Natural killer cell (primary cell): Measurements from ENCODE around the gene POP4. TPM values are rescaled to one million over a fixed set of nuclear protein-coding genes. Genes with fewer than 3 reads are reported as not detected.

Source experiments
- ATAC-seq, 3 donors: fragments of 150-1000 bp in 2 of 3; fragments of 200-7000 bp in 1 of 3; cut with Tn5 transposase; 1 replicate in 1 of 3; 2 replicates in 2 of 3; pipeline ENCODE4 v1.10.0; 2021; ENCODE audit warnings: mild to moderate bottlenecking in 2 of 3, moderate library complexity in 2 of 3
- DNase-seq, 2 donors: peaks; one replicate each; pipeline versions ENCODE4 v3.0.0 to v3.0.0-alpha.2; 2013 to 2021; ENCODE audit warnings: mixed read lengths in 1 of 2
- H3K27ac ChIP-seq: one replicate; pipeline ENCODE4 v1.5.1; 2013; ENCODE audit warnings: mild to moderate bottlenecking, low read length
- H3K27me3 ChIP-seq: one replicate; pipeline ENCODE4 v1.6.1; 2013; ENCODE audit warnings: low read length; ENCODE audit not compliant: control insufficient read depth, insufficient read depth
- H3K36me3 ChIP-seq: one replicate; pipeline ENCODE4 v1.6.1; 2013; ENCODE audit warnings: low read length; ENCODE audit not compliant: control insufficient read depth, insufficient read depth
- H3K4me1 ChIP-seq: one replicate; pipeline ENCODE4 v1.6.1; 2013; ENCODE audit warnings: low read length; ENCODE audit not compliant: control insufficient read depth, insufficient read depth
- H3K4me3 ChIP-seq: one replicate; pipeline ENCODE4 v1.5.1; 2013; ENCODE audit warnings: low read length
- H3K9me3 ChIP-seq: one replicate; pipeline ENCODE4 v1.6.1; 2013; ENCODE audit warnings: low read length; ENCODE audit not compliant: control insufficient read depth, insufficient read depth
- H3K27ac Mint-ChIP-seq, 2 donors: one replicate each; pipeline ENCODE4 v1.8.0; 2022; ENCODE audit warnings: mild to moderate bottlenecking in 2 of 2, mixed read lengths in 2 of 2, moderate library complexity in 1 of 2
- H3K27me3 Mint-ChIP-seq, 2 donors: one replicate each; pipeline ENCODE4 v1.8.0; 2022; ENCODE audit warnings: low read depth in 2 of 2, mixed read lengths in 2 of 2
- H3K36me3 Mint-ChIP-seq: one replicate; pipeline ENCODE4 v1.8.0; 2022; ENCODE audit warnings: mixed read lengths
- H3K4me1 Mint-ChIP-seq, 2 donors: one replicate each; pipeline ENCODE4 v1.8.0; 2022; ENCODE audit warnings: mixed read lengths in 2 of 2
- H3K4me3 Mint-ChIP-seq: one replicate; pipeline ENCODE4 v1.8.0; 2022; ENCODE audit warnings: mild to moderate bottlenecking, moderate library complexity, mixed read lengths
- H3K9me3 Mint-ChIP-seq, 2 donors: one replicate each; pipeline ENCODE4 v1.8.0; 2022; ENCODE audit warnings: mixed read lengths in 2 of 2
- WGBS: methylation state at CpG from one replicate; pipeline ENCODE4 v1.1.7; 2013; ENCODE audit warnings: missing lambda C conversion rate; ENCODE audit not compliant: insufficient coverage; 5-methylcytosine and 5-hydroxymethylcytosine counted together
- intact Hi-C: fragments of 100-400 bp; cut with micrococcal nuclease; formaldehyde crosslinking; loops from one replicate; pipeline ENCODE4 v1.14.2; 2022
- total RNA-seq, 4 donors: library from RNA; stranded (reverse); fragments of 120-200 nt in 1 of 4; gene quantifications; one replicate each; pipeline versions ENCODE4 v1.2.3 to v1.2.4, GENCODE V29; 2013 to 2022
- TF ChIP-seq, protein P1 (sequence below): fragments of 200-600 bp; IDR thresholded peaks from one replicate; pipeline ENCODE4 v1.8.0; 2022; ENCODE audit warnings: antibody characterized with exemption

POP4 gene
- total RNA-seq, 3 donors from 2014 or later (not counting 1 experiment from before 2014, with no cell fraction given), result 46.4 to 60.1 (median 46.4) TPM

DNA sequence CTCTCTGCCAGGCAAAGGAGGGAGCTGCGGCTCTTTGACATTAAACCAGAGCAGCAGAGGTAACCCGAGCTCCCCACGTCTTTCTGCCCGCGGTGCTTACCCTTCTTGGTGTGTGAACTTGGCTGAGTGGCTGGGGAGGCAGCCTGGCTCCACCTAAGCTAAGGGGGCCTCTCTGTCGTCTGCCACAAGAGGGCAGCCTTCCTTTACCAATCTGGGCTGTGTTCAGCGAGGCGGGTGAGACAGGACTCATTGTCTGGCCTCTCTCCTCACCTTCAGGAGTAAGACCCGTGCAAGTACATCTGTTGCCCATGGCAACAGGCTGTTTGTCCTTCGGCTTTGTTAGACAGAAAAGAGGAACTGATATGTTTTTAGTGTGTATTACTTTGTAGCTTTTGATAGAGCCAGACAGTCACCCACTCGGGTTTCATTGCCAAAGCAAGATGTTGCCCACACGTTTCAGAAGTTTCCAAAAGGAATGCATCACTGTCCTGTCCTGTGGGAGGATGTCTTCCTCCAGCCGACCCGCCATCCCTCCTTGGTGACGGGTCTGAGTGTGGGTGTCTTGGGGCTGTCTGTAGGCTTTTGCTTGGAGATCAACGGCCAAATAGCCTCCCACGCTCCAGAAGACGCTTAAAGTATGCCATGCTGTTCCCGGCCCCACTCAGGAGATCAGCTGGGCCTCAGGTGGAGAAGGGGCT lies 4.6 kb downstream of the POP4 start:
- intact Hi-C loops, result loop anchor here (1.0 to 10.0 kb wide), 4 partner anchors 61 to 264 kb away; no protein-coding TSS in a partner anchor
- H3K4me3 Mint-ChIP-seq, result peak overlapping the region; percentile 13
- Histone ChIP-seq H3K4me3 (no peak overlapping the region), H3K36me3 (peaks cover 57% of the 10 kb centered on the region), H3K9me3 (no peaks in the 10 kb centered on the region), H3K4me1 (peaks cover 26% of the 10 kb centered on the region), H3K27ac (peak overlapping the region; percentile 66), H3K27me3 (no peaks in the 10 kb centered on the region)
- ATAC-seq (peak; percentile 73 to 86 (median 76)), DNase-seq (peak; percentile 78 to 93)
- TF ChIP-seq, protein P1, sequence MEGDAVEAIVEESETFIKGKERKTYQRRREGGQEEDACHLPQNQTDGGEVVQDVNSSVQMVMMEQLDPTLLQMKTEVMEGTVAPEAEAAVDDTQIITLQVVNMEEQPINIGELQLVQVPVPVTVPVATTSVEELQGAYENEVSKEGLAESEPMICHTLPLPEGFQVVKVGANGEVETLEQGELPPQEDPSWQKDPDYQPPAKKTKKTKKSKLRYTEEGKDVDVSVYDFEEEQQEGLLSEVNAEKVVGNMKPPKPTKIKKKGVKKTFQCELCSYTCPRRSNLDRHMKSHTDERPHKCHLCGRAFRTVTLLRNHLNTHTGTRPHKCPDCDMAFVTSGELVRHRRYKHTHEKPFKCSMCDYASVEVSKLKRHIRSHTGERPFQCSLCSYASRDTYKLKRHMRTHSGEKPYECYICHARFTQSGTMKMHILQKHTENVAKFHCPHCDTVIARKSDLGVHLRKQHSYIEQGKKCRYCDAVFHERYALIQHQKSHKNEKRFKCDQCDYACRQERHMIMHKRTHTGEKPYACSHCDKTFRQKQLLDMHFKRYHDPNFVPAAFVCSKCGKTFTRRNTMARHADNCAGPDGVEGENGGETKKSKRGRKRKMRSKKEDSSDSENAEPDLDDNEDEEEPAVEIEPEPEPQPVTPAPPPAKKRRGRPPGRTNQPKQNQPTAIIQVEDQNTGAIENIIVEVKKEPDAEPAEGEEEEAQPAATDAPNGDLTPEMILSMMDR, result peak; percentile 82
- no peaks in the 10 kb centered on the region for H3K9me3 Mint-ChIP-seq
- H3K4me1 Mint-ChIP-seq, result peaks cover 19 to 42% of the 10 kb centered on the region in 2 donors
- no peaks in the 10 kb centered on the region for H3K27me3 Mint-ChIP-seq
- H3K36me3 Mint-ChIP-seq, result peaks cover 16% of the 10 kb centered on the region
- peak overlapping the region; percentile 41 to 81 for H3K27ac Mint-ChIP-seq
- 42% methylated on average over 19 of the region's 19 CpGs for WGBS

DNA sequence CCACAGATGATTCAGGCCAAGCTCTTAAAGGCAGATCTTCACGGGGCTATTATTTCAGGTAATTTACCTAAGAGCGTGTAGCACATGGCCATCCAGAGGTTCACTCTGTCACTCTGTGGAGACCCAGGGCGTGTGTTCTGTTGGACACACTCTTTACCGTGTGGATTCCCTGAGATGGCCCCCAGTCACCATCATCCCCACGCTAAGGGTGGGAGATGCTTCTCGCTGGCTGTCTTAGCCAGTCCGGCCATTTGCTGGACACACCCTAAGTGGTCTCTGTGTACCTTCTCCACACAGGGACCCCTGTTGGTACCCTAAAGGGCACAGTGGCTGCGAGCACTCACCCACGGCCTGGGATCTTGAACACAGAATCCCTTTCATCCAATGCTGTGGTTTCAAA lies 6.0 kb downstream of the POP4 start:
- Mint-ChIP-seq H3K27ac (peak overlapping the region in 1 of 2 donors; percentile 81), H3K36me3 (peaks cover 18% of the 10 kb centered on the region), H3K4me3 (no peak overlapping the region), H3K4me1 (peaks cover 13 to 30% of the 10 kb centered on the region in 2 donors), H3K9me3 (no peaks in the 10 kb centered on the region), H3K27me3 (no peaks in the 10 kb centered on the region)
- intact Hi-C loops, result loop anchor here (10.0 kb wide), 1 partner anchor 263 kb away; no protein-coding TSS in a partner anchor
- Histone ChIP-seq H3K27ac (no peak overlapping the region), H3K9me3 (no peaks in the 10 kb centered on the region), H3K4me3 (no peak overlapping the region), H3K27me3 (no peaks in the 10 kb centered on the region), H3K4me1 (peaks cover 17% of the 10 kb centered on the region), H3K36me3 (peaks cover 65% of the 10 kb centered on the region)
- DNase-seq (no peak), ATAC-seq (no peak)
- TF ChIP-seq, protein P1, result no peak
- 95% methylated on average over 9 of the region's 9 CpGs for WGBS

DNA sequence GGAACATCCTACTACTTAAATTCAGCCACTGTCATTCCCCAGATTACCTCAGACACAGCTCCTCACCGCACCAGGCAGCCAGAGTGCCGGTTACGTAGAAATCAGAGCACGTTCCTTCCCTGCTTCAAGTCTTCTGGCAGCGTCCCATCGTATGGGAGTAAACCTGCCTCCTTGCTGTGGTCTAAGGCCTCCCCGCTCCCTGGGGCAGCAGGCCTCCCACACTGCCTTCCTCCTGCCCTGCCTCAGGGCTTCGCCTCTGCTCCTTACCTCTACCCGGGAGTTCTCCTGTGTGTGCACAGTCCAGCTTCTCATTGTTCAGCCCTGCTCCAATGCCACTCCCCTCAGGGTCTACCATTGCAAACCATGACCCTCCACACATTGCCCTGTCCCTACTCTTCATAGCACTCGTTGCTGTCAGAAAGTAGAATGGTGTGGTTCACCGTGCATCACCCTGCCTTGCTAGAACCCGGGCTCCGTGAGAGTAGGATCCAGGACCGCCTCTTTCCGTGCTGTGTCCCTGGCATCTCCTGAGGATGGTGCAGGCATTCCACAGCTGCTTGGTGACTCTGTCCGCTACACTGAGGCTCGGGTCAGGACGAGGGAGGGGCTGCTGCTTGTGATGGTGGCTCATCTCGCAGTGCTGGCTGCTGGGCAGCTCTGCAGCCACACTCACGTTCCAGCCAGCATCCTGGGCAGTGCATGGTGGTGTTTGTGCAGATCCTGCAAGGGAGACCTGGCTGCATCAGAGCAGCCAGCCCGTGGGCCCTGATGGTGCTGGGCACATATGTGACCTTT lies 6.9 kb downstream of the POP4 start:
- TF ChIP-seq, protein P1, result no peak
- H3K27ac Mint-ChIP-seq, result peak overlapping the region in 1 of 2 donors; percentile 33
- no peak for ATAC-seq
- Histone ChIP-seq H3K36me3 (peaks cover 65% of the 10 kb centered on the region), H3K4me1 (peaks cover 16% of the 10 kb centered on the region), H3K27me3 (no peaks in the 10 kb centered on the region), H3K9me3 (no peaks in the 10 kb centered on the region), H3K27ac (no peak overlapping the region), H3K4me3 (no peak overlapping the region)
- H3K9me3 Mint-ChIP-seq, result no peaks in the 10 kb centered on the region
- no peak overlapping the region for H3K4me3 Mint-ChIP-seq
- peaks cover 18% of the 10 kb centered on the region for H3K36me3 Mint-ChIP-seq
- WGBS, result 96% methylated on average over 21 of the region's 21 CpGs
- no peaks in the 10 kb centered on the region for H3K27me3 Mint-ChIP-seq
- DNase-seq, result no peak
- H3K4me1 Mint-ChIP-seq, result peaks cover 13 to 36% of the 10 kb centered on the region in 2 donors
- intact Hi-C loops, result loop anchor here (10.0 kb wide), 1 partner anchor 262 kb away; no protein-coding TSS in a partner anchor
